ENCODE data around the gene ZSCAN5A. TPM values are rescaled to one million over a fixed set of nuclear protein-coding genes. Genes with fewer than 3 reads are reported as not detected.

ZSCAN5A gene
- total RNA-seq, 2 experiments from 2014 or later: 6.2 to 6.7 TPM

- peaks cover 11% of the 10 kb centered on the region for H3K27me3 Mint-ChIP-seq
- ChIA-PET CTCF (interaction anchor here (0.5 to 5.1 kb wide), 23 partner anchors 12 to 701 kb away, joined by 3 to 155 read pairs (median 3); partner anchors contain the start of gene ZSCAN5A), POLR2A (interaction anchor here (0.7 to 1.1 kb wide), 3 partner anchors 80 to 701 kb away, joined by 3 to 4 read pairs (median 4); no protein-coding TSS in a partner anchor)
- no peaks in the 10 kb centered on the region for H3K9me3 Mint-ChIP-seq
- no peaks in the 10 kb centered on the region for H3K36me3 Mint-ChIP-seq (ENCODE audit: low read depth)
- no peak overlapping the region for H3K4me3 Mint-ChIP-seq
- H3K4me1 Mint-ChIP-seq: no peaks in the 10 kb centered on the region
- no peak overlapping the region for H3K27ac Mint-ChIP-seq
- DNase-seq: peak; percentile 44
Measured at GRCh38 chr19:56333506-56333905, 18.9 kb upstream of the ZSCAN5A start.

- Mint-ChIP-seq H3K27me3 (peaks cover 11% of the 10 kb centered on the region), H3K4me1 (no peaks in the 10 kb centered on the region), H3K9me3 (no peaks in the 10 kb centered on the region), H3K36me3 (ENCODE audit: low read depth) (no peaks in the 10 kb centered on the region), H3K4me3 (no peak overlapping the region), H3K27ac (no peak overlapping the region)
- ChIA-PET CTCF (interaction anchor here (0.6 to 5.1 kb wide), 16 partner anchors 13 to 700 kb away, joined by 3 to 155 read pairs (median 4); partner anchors contain the start of gene ZSCAN5A), POLR2A (interaction anchor here (0.7 kb wide), 1 partner anchor 700 kb away, joined by 4 read pairs; no protein-coding TSS in a partner anchor)
- DNase-seq: no peak
Measured at GRCh38 chr19:56332695-56333094, 18.1 kb upstream of the ZSCAN5A start.

GRCh38 chr19:56324436-56324835 is 9.8 kb upstream of the ZSCAN5A start:
- no peaks in the 10 kb centered on the region for H3K36me3 Mint-ChIP-seq (ENCODE audit: low read depth)
- H3K9me3 Mint-ChIP-seq: no peaks in the 10 kb centered on the region
- POLR2A ChIA-PET: no interaction called here
- no peaks in the 10 kb centered on the region for H3K4me1 Mint-ChIP-seq
- CTCF ChIA-PET: interaction anchor here (0.5 kb wide), 1 partner anchor 37 kb away, joined by 4 read pairs; no protein-coding TSS in a partner anchor
- H3K27ac Mint-ChIP-seq: no peak overlapping the region
- no peak overlapping the region for H3K4me3 Mint-ChIP-seq
- H3K27me3 Mint-ChIP-seq: no peaks in the 10 kb centered on the region
- no peak for DNase-seq

- no peaks in the 10 kb centered on the region for H3K36me3 Mint-ChIP-seq (ENCODE audit: low read depth)
- no peak overlapping the region for H3K4me3 Mint-ChIP-seq
- H3K27ac Mint-ChIP-seq: no peak overlapping the region
- POLR2A ChIA-PET: no interaction called here
- DNase-seq: no peak
- H3K9me3 Mint-ChIP-seq: no peaks in the 10 kb centered on the region
- CTCF ChIA-PET: interaction anchor here (1.0 kb wide), 2 partner anchors 12 to 27 kb away, joined by 4 to 5 read pairs; no protein-coding TSS in a partner anchor
- no peaks in the 10 kb centered on the region for H3K27me3 Mint-ChIP-seq
- H3K4me1 Mint-ChIP-seq: no peaks in the 10 kb centered on the region
Measured at GRCh38 chr19:56321989-56322440, 7.4 kb upstream of the ZSCAN5A start.

- Mint-ChIP-seq H3K27ac (no peak overlapping the region), H3K36me3 (ENCODE audit: low read depth) (no peaks in the 10 kb centered on the region), H3K4me1 (no peaks in the 10 kb centered on the region), H3K27me3 (no peaks in the 10 kb centered on the region), H3K4me3 (no peak overlapping the region), H3K9me3 (no peaks in the 10 kb centered on the region)
- no peak for DNase-seq
- ChIA-PET POLR2A (no interaction called here), CTCF (interaction anchor here (1.0 kb wide), 2 partner anchors 12 to 27 kb away, joined by 4 to 5 read pairs; no protein-coding TSS in a partner anchor)
Measured at GRCh38 chr19:56321254-56321988, 6.8 kb upstream of the ZSCAN5A start.

GRCh38 chr19:56319991-56320390 is 5.4 kb upstream of the ZSCAN5A start:
- DNase-seq: no peak
- POLR2A ChIA-PET: no interaction called here
- Mint-ChIP-seq H3K27ac (no peak overlapping the region), H3K36me3 (ENCODE audit: low read depth) (no peaks in the 10 kb centered on the region), H3K4me1 (peaks cover 6% of the 10 kb centered on the region), H3K9me3 (no peaks in the 10 kb centered on the region), H3K4me3 (no peak overlapping the region), H3K27me3 (no peaks in the 10 kb centered on the region)
- CTCF ChIA-PET: no interaction called here

GRCh38 chr19:56317749-56318148 is 3.1 kb upstream of the ZSCAN5A start:
- H3K27ac Mint-ChIP-seq: no peak overlapping the region
- POLR2A ChIA-PET: no interaction called here
- H3K27me3 Mint-ChIP-seq: no peaks in the 10 kb centered on the region
- H3K4me3 Mint-ChIP-seq: no peak overlapping the region
- CTCF ChIA-PET: interaction anchor here (1.3 to 1.7 kb wide), 2 partner anchors 8 to 16 kb away, joined by 3 to 4 read pairs; no protein-coding TSS in a partner anchor
- peaks cover 18% of the 10 kb centered on the region for H3K4me1 Mint-ChIP-seq
- H3K9me3 Mint-ChIP-seq: no peaks in the 10 kb centered on the region
- peaks cover 4% of the 10 kb centered on the region for H3K36me3 Mint-ChIP-seq (ENCODE audit: low read depth)
- no peak for DNase-seq

GRCh38 chr19:56316728-56317127 is 2.1 kb upstream of the ZSCAN5A start:
- Mint-ChIP-seq H3K27ac (no peak overlapping the region), H3K4me1 (peaks cover 23% of the 10 kb centered on the region), H3K4me3 (no peak overlapping the region), H3K27me3 (no peaks in the 10 kb centered on the region), H3K36me3 (ENCODE audit: low read depth) (peaks cover 10% of the 10 kb centered on the region), H3K9me3 (no peaks in the 10 kb centered on the region)
- DNase-seq: no peak
- CTCF ChIA-PET: no interaction called here
- POLR2A ChIA-PET: no interaction called here

- Mint-ChIP-seq H3K9me3 (no peaks in the 10 kb centered on the region), H3K36me3 (ENCODE audit: low read depth) (peaks cover 12% of the 10 kb centered on the region), H3K27ac (peak overlapping the region; percentile 97), H3K4me3 (peak overlapping the region; percentile 81), H3K27me3 (no peaks in the 10 kb centered on the region), H3K4me1 (peaks cover 23% of the 10 kb centered on the region)
- peak; percentile 93 for DNase-seq
- ChIA-PET POLR2A (interaction anchor here (0.6 to 2.2 kb wide), 4 partner anchors 62 to 250 kb away, joined by 3 to 9 read pairs (median 4); partner anchors contain the start of gene ZNF787), CTCF (interaction anchor here (0.9 to 3.4 kb wide), 4 partner anchors 18 to 240 kb away, joined by 3 to 17 read pairs (median 5); no protein-coding TSS in a partner anchor)
Measured at GRCh38 chr19:56315077-56315828, 614 bp upstream of the ZSCAN5A start.

- Mint-ChIP-seq H3K36me3 (ENCODE audit: low read depth) (peaks cover 14% of the 10 kb centered on the region), H3K4me1 (peaks cover 23% of the 10 kb centered on the region), H3K27ac (peak overlapping the region; percentile 97), H3K4me3 (peak overlapping the region; percentile 81), H3K9me3 (no peaks in the 10 kb centered on the region), H3K27me3 (no peaks in the 10 kb centered on the region)
- ChIA-PET CTCF (interaction anchor here (0.6 to 3.4 kb wide), 4 partner anchors 19 to 233 kb away, joined by 3 to 17 read pairs (median 5); no protein-coding TSS in a partner anchor), POLR2A (interaction anchor here (0.7 to 2.2 kb wide), 6 partner anchors 16 to 193 kb away, joined by 3 to 9 read pairs (median 4); partner anchors contain the start of genes ZNF582 and ZNF787)
- DNase-seq: no peak
Measured at GRCh38 chr19:56314018-56314380, 640 bp downstream of the ZSCAN5A start.

- H3K36me3 Mint-ChIP-seq (ENCODE audit: low read depth): peaks cover 20% of the 10 kb centered on the region
- H3K9me3 Mint-ChIP-seq: no peaks in the 10 kb centered on the region
- ChIA-PET CTCF (interaction anchor here (3.4 kb wide), 1 partner anchor 60 kb away, joined by 17 read pairs; no protein-coding TSS in a partner anchor), POLR2A (interaction anchor here (0.7 to 1.8 kb wide), 3 partner anchors 15 to 192 kb away, joined by 3 to 6 read pairs (median 3); partner anchors contain the start of gene ZNF582)
- H3K4me1 Mint-ChIP-seq: peaks cover 23% of the 10 kb centered on the region
- no peak for DNase-seq
- H3K4me3 Mint-ChIP-seq: peak overlapping the region; percentile 81
- H3K27me3 Mint-ChIP-seq: no peaks in the 10 kb centered on the region
- H3K27ac Mint-ChIP-seq: peak overlapping the region; percentile 97
Measured at GRCh38 chr19:56312787-56313657, 1.6 kb downstream of the ZSCAN5A start.

GRCh38 chr19:56312342-56312741 is 2.3 kb downstream of the ZSCAN5A start:
- H3K4me3 Mint-ChIP-seq: no peak overlapping the region
- POLR2A ChIA-PET: no interaction called here

More at GRCh38 chr19:56312342-56312741, 2.3 kb downstream of the ZSCAN5A start:
- CTCF ChIA-PET: interaction anchor here (3.4 kb wide), 1 partner anchor 59 kb away, joined by 17 read pairs; no protein-coding TSS in a partner anchor
- no peaks in the 10 kb centered on the region for H3K9me3 Mint-ChIP-seq
- no peak overlapping the region for H3K27ac Mint-ChIP-seq
- H3K4me1 Mint-ChIP-seq: peaks cover 23% of the 10 kb centered on the region
- H3K27me3 Mint-ChIP-seq: no peaks in the 10 kb centered on the region
- DNase-seq: no peak
- peaks cover 20% of the 10 kb centered on the region for H3K36me3 Mint-ChIP-seq (ENCODE audit: low read depth)
